8988T (cell line): ENCODE results near the gene DCUN1D5.

Experiments used
- DNase-seq: peaks from one replicate; pipeline ENCODE4 v3.0.0; 2011

DCUN1D5 gene

GRCh38 chr11:103091801-103092524 is at the start of gene DCUN1D5:
Gene DCUN1D5 (minus strand): TSS chr11:103092160. CDS start chr11:103091872, 288 bp downstream.
- peak; percentile 58 for DNase-seq

GRCh38 chr11:103125462-103125861 is 33.5 kb upstream of the DCUN1D5 start:
- DNase-seq, result no peak

- DNase-seq, result no peak
Measured at GRCh38 chr11:103114836-103115235, 22.9 kb upstream of the DCUN1D5 start.

- no peak for DNase-seq
Measured at GRCh38 chr11:103112364-103112763, 20.4 kb upstream of the DCUN1D5 start.

- no peak for DNase-seq
Measured at GRCh38 chr11:103111400-103111799, 19.4 kb upstream of the DCUN1D5 start.

GRCh38 chr11:103110391-103110790 is 18.4 kb upstream of the DCUN1D5 start:
- DNase-seq, result no peak

- DNase-seq, result no peak
Measured at GRCh38 chr11:103109818-103110388, 17.9 kb upstream of the DCUN1D5 start.

GRCh38 chr11:103108933-103109817 is 17.2 kb upstream of the DCUN1D5 start, which contains the start of gene DYNC2H1:
Gene DYNC2H1 (plus strand): TSS chr11:103109426. CDS start chr11:103109575, 149 bp downstream.
- DNase-seq, result peak; percentile 71

GRCh38 chr11:103097279-103097678 is 5.3 kb upstream of the DCUN1D5 start:
- DNase-seq, result no peak

- DNase-seq, result no peak
Measured at GRCh38 chr11:103091064-103091800, 728 bp downstream of the DCUN1D5 start.

GRCh38 chr11:103086461-103086860 is 5.5 kb downstream of the DCUN1D5 start:
- no peak for DNase-seq

GRCh38 chr11:103085758-103086365 is 6.1 kb downstream of the DCUN1D5 start:
- no peak for DNase-seq

GRCh38 chr11:103079833-103080232 is 12.1 kb downstream of the DCUN1D5 start:
- no peak for DNase-seq

- no peak for DNase-seq
Measured at GRCh38 chr11:103078710-103079109, 13.2 kb downstream of the DCUN1D5 start.

GRCh38 chr11:103077554-103077953 is 14.4 kb downstream of the DCUN1D5 start:
- no peak for DNase-seq

GRCh38 chr11:103076361-103076760 is 15.6 kb downstream of the DCUN1D5 start:
- DNase-seq, result no peak

- no peak for DNase-seq
Measured at GRCh38 chr11:103071008-103071407, 21.0 kb downstream of the DCUN1D5 start.

- DNase-seq, result no peak
Measured at GRCh38 chr11:103070142-103070541, 21.8 kb downstream of the DCUN1D5 start.

GRCh38 chr11:103069367-103069766 is 22.6 kb downstream of the DCUN1D5 start:
- no peak for DNase-seq

GRCh38 chr11:103067118-103067517 is 24.8 kb downstream of the DCUN1D5 start:
- no peak for DNase-seq

GRCh38 chr11:103061656-103062055 is 30.3 kb downstream of the DCUN1D5 start:
- DNase-seq, result no peak

GRCh38 chr11:103055221-103055890 is 36.6 kb downstream of the DCUN1D5 start:
- DNase-seq, result no peak
